Measurements from ENCODE around the gene NUDCD3.

Gene NUDCD3

DNA sequence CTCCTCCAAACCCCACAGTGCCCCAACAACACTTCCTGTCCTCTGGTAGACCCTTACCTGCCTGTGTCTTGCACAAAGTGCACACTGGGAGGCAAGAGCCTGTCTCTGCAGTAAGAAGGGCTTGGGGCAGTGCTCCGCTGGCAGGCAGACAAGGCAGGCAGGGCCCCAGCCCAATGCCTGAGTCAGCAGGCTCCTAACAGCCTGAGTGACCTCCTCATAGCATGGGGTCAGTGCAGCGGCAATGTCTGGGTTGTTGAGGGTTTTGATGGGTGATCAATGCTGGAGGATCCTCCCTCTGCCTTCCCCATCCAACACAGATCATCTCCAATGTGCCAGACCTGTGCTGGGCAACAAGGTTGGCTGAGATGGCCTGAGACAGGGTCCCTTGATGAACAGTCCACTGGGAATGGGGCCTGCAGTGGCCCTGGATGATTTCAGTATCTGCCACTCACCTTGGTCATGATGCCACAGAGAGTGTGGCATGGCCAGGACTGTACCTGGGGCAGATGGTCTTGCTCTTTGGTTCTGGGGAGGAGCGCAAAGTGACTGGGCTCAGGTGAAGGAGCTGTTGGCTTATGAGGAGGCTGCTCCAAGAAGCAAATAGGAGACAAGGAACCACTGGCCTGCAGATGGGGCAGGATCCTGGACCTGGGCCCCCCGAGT is 109.5 kb downstream of the NUDCD3 start:
- no peak for DNase-seq

DNA sequence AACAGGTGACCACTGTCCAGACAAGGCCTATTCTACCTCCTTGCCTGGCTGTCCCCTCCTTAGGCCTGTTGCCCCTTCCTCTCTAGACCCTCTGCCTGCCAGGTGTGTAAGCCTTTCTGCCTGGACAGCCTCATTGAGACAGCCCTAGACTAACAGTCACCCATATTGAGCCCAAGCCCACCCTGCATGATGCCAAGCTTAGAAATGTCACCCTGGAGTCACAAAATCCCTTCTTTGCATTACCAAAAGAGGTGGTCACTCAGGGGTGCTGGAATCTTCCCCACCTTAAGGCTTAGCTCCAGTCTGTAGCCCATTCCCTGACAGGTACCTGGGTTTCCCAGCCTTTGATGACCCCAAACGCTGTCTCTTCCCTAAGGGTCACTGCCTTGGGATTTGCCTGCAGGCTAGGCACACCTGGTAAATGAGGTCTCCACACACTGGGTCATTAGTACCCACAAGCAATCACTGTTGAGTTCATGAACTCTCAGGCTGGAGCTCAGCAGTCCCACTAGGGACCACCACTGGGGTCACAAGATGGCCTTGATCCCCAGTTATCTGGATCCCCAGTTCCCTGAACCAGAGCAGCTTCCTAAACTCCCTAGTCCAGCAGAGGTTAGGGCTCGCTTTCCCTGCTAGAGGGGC is 110.1 kb downstream of the NUDCD3 start:
- no peak for DNase-seq

DNA sequence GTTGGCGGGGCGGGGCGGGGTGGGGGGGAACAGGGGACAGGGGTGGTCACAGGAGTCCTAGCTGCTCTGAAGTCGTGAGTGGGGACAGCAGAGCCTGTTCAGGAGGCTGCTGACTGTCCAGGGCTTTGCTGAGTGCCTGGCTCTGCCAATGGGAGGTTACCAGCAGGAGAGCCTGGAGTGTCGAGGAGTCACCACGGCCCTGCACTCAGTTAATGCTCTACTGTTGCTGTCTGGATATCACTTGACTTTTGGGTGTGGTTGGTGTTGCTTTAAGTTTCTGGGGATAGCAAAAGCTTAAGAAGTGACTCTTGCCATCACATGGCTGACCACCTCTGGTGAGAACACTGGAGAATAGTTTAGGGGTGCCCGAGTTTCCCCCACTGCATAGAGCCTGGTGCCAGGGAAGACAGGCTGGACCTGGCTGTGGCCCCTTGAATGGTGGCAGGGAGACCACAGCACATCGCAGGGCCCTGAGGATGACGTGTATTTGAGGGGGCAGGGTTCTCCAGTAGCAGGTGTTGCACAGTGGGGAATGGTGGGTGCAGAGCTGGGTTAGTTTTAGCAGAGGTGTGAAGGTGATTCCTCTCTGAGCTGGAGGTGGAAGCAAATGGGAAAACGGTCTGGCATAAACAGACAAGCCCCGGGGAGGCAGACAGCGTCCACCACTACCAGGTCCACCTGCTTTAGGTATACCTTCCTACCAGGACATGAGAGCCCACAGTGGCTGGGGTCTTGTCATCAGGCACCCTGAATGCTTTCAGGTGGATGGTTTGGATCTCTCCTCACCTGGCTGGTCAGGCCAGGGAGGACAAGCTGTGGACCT is 110.9 kb downstream of the NUDCD3 start:
- no peak for DNase-seq

DNA sequence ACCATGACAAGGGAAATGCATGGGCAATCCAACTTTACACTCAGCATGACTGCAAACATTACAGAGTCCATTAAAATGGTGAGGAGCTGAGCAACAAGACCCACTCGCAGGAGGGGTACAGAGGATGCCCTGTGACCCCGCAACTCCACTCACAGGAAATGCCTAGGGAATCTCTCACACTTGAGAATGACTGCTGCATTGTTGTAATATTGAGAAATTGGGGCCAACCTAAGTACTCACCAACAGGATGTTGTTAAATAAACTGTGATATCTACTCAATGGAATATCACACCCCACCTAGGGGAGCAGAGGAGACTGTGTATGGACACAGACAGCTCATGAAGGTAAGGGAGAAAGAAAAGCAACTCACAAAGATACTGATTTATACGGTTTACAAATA is 111.7 kb downstream of the NUDCD3 start:
- no peak for DNase-seq

DNA sequence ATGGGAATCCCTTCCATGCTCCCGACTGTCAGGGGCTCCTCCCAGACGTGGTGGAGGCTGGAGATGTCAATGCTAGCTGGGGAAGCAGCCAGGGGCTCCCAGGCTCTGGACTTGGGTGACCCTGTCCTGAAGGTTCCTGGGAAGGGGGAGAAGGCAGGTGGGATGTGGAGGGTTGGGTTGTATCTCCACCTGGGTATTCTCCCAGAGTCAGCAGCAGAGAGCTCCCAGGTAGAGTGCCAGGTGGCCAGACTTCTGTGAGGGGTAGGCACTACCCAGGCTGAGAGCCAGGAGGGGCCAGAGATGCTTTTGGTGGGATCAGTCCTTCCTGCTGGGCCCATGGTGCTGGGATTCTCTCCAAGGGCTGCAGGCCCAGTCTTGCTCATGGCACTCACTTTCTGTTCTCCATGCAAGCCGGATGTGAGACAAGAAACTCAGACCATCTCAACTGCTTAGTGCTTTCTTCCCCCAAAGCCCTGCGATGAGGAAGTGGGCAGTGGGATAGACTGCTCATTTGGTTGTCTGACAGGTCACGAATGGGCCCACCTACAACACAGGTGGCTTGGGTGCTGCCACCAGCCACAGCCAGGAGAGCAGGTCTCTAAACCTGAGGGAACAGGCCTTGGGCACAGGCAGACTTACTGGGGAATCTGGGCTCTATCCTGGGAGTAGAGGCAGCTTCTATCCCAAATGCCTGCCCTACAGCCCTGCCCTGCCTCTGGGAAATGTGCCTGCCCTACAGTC is 112.6 kb downstream of the NUDCD3 start:
- no peak for DNase-seq

DNA sequence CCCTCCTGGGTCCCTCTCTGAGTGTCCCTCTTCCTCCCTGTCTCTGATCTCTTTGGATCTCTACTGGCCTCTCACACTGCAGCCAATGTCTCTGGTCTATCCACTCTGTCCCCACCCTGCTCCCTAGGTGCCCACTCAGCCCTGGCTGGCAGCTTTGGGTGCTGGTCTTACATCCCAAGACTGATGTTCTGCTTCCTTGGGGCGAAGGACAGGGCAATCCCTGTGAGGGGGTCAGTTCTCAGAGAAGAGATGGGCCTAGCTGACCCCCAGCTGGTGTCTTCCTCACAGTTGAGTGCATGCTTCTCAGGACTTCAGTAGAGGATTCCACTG is 113.4 kb downstream of the NUDCD3 start:
- no peak for DNase-seq

DNA sequence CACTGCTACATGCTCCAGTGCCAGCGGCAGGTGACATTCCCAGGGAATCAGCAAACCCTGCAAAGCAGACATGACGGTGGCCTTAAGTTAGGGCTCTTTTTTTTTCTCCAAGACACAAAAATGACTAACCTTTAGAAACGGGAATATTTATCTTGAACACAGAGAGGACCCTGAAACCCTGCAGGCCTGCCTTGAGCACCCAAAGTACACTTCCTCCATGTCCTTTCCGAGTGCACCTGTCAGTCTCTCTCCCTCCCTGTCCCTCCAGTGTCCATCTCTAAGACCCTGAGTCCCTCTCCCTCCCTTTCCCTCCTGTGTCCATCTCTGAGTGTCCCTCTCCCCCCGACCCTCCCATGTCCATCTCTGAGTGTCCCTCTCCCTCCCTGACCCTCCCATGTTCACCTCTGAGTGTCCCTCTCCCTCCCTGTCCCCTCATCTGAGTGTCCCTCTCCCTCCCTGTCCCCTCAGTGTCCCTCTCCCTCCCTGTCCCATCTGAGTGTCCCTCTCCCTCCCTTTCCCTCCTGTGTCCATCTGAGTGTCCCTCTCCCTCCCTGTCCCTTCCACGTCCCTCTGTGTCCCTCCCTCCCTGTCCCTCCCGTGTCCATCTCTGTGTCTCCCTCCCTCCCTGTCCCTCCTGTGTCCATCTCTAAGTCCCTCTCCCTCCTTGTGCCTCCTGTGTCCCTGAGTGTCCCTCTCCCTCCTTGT is 113.9 kb downstream of the NUDCD3 start:
- DNase-seq: no peak

DNA sequence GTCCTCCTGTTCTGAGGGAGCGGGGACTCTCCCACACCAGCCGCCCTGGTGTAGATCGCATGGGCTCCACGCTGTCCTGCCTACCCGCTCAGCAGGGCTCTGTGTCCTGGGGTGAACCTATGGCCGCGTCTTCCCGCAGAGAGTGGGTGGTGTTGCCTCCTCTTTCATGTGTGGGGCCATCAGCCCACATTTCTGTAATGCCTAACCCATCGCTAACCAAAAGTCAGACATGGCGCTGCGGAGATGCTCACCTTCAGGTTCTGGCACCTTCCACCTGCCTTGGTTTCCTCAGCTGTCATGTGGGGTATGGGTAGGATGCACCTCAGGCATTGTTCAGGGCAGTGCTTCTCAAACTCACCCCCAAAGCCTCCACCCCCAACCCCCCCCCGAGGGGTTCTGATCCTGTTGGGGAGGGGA is 114.5 kb downstream of the NUDCD3 start:
- no peak for DNase-seq

DNA sequence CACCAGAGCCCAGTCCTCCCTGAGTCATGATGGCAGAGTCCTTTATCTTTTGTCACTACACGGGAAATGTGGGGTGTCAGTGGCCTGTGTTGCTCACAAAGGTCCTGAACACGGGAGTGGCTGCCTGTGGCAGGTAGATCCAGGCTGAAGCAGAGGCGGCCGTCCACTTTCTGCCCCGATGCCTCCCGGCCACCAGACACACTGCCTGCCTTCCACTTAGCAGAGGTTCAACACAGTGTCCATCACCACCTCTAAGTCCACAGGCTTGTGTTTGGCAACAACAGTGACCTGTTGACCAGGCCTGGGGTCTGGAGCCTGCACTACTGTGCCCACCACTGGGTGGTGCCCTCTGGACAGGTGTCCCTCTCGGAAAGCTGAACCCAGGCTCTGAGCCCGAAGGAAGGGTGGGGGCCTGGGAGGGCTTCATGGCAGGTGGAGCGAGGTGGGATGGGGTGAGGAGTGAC is 115.2 kb downstream of the NUDCD3 start:
- DNase-seq: no peak

DNA sequence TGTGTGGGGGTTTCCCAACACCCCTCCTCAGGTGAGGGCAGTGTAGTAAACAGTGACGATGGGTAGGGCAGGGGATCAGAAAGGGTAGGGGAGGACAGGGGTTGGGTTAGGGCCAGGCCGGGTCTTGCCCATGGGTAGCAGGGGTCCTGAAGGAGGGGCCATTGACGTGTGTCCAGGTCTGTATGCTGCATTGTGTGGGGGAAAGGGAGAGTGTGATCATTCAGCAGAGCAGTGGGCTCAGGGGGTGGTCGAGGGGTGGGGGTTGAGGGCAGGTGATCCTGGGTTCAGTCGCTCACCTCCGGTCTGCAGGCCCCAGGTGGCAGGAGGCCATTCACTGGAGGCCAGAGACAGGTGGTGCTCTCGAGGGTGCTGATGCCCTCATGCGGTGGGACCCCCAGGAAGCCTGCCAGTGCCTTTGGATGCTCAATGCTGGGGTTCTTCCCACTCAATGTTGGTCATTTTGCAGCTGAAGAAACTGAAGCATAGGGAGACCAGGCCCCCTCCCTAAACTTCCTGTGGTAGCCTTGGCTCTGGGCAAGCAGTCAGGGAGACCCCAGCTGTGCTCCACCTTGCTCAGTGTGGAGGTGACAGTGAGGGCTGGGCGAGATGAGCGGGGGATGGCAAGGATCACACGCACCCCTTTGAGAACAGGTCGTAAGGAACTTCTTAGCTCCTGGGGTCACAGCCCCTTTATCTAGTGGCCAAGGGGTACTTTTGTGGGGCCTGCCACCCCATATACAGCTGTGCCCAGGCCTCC is 116.3 kb downstream of the NUDCD3 start:
- DNase-seq: no peak

DNA sequence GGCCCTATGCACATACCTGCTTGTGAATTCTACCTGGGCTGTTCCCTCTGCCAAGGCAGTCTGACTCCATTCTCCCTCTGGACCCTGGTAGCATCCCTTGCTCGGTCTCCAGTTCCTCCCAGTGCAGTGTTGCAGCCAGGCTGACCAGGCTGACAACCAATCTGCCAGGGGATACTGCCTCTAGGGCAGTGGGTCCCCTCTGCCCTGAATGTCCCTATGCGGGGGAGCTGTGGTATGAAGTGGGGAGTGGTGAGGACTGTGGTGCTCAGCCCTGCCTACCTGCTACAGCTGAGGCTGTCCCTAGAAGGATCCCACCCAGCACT is 117.1 kb downstream of the NUDCD3 start:
- DNase-seq: no peak

DNA sequence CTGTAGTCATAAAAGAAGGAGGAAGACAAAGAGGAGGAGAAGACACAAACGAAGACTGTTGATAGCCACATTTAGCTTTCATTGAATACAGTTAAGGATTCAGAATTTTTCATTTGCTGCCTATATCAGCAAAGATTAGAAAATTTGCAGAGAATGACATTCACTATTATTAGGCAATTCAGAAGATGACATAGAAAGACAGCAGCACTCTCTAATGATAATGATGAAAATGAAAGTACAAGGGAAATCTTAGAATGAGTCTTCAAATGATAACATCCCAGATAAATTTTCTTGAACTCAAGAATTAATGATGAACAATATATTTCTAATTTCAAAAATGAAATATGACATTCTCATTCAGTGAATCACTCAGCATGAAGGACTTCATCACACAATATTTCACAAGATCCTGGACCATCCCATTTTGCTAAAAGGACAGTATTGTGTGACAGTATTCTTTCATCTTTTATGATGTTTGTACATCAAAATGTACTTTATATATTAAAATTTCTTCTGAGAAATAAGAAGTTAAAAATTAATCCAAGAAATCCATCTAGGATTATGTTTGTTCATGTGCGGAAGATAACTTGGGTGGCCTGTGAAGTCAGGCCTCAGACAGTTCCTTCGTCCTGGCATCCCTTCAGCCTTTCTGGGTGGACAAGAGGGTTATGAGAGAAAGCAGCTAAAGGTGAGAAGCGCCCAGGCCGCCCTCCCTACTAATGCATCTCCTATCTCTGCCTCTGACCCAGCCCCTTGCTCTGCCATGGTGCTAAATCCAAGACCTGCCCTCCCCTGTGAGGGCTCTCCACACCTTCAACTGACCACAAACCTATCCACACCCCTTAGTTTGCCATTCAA is 117.7 kb downstream of the NUDCD3 start:
- no peak for DNase-seq

DNA sequence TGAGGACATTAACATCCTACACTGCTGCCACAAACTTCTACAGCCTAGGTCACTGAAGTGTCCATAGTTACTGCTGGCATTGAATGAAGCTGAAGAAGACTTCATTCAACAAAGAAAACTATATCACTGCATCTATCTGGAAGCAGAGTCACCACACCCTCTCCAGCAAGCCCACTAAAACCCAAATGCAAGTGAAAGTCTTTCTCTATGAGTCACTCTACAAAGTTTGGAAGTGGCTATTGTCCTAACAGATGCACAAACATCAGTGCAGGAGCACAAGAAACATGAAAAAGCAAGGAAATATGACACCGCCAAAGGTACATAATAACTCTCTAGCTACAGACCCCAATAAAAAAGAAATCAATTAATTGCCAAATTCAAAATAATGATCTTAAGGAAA is 121.6 kb downstream of the NUDCD3 start:
- no peak for DNase-seq

DNA sequence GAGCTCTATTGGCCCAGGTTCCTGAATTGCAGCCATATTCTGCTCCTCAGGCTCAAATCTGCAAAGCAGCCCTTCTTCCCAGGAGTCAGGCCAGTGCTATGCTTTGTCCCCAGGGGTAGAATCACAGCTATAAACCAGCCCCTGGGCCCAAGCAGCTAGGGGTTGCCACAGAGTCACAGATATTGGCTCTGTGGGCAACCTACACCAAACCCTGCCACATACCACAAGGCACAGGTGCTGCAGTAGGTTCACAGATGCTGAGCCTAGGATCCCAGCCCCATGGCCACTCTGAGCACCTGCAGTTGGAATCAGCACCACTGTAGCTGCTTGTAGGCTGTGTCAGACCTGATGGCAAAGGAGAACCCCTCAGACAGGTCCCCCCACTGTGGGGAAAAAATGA is 122.0 kb downstream of the NUDCD3 start:
- no peak for DNase-seq

DNA sequence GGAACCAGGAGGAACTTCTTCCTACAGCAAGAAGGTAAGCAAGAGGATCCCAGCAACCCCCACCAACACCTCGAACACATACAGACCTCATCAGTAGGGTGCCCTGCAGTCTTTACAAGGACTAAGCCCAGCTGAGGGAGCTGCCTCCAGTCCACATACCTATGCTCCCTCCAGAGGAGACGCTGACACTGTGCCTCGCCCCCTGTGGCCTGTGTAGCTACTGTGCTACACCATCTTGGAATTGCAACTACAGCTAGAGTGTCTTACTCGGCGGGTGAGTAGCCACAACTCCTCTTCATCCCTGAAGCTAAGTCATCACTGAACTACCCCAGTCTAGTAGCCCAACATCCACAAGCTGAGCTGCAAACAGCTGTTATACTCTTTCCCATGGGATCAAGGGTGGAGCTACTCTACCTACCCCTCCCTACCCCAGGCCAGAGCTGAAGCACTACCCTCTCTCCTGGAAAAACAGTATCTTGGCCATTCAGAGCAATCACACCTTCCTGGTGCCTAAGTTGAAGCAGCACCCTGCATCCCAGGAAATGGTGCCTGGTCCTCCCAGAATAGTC is 122.9 kb downstream of the NUDCD3 start:
- DNase-seq: no peak

DNA sequence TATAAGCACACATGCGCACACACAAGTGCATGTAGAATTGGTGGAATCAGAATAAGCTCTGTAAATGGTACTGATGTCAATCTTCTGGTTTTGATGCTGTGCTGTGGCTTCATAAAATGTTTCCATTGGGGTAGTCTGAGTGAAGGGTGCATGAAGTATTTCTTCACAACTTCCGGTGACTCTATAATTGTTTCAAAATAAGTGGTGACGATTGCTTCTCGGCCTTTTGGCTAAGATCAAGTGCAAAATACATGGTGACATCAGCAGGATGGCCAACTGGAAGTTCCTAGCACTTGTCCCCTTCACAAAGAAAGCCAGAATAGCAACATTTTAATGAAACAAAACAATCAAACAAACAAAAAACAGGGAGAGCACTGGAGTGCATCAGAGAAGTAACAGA is 123.5 kb downstream of the NUDCD3 start:
- no peak for DNase-seq

DNA sequence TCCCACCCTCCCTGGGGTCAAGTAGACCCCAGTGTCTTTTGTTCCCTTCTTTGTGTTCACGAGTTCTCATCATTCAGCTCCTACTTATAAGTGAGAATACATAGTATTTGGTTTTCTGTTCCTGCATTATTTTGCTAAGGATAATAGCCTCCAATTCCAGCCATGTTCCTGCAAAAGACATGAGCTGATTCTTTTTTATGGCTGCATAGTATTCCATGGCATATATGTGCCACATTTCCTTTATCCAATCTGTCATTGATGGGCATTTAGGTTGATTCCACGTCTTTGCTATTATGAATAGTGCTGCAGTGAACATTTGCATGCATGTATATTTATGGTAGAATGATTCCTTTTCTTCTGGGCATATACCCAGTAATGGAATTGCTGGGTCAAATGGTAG is 136.8 kb downstream of the NUDCD3 start:
- DNase-seq: no peak

DNA sequence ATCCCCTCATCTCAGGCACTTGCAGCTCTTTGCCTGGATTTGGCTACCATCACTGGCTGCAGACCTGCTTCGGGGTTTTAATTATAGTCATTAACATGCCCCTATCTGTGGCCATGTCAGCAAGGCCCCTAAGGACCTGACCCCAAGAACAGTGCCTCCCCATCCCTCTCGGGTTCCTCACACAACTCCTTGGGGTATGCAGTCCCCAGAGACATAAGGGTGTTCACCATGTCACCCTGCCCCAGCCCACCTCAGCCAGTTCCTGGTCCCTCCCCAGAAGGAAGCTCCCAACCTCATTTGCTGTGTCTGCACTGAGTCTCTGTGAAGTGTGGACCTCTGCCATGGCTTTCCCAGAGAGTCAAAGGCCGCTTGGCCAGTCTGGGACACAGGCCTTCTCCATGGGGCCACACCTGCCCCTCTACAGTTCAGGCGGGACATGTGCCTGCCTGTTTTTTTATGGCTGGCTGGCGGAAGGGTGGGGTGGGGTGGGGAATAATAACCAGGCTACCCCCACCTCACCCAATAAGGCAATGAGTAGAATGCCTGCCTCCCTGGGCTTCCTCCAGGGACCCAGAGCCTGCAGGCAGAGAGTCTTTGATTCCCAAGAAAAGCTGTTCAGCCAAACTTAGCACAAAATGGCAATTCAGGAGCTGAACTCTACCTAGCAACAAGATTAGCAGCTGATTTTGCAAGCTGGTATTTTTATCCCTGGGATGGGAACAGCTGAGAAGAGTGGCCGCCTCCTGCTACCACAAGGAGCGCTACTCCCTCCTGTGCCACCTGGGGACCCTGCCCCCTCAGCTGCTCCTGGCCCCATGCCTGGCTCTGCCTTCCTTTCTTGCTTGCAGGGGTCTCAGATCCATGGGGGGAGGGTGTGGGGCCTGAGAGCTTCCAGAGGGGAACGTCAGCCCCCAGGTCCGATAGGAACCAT is 141.3 kb downstream of the NUDCD3 start:
- DNase-seq: no peak

DNA sequence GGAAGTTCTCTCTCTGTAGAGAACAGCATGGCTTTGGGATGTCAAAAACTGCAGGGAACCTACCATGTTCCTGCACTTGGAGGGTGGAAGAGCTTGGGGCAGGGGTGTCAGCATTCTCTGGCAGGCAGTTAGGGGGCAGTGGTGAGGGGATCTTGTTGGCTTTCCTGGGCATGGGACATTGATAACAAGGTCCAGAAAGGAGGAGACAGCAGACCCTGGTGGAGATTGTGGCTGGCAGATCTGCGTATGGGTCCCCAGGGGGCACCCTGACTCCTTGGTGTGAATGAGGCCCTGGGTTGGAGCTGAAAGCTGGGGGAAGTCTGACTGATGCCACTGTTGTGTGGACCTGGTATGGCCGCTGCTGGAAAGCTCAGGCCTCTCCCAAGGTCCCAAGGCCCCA is 142.2 kb downstream of the NUDCD3 start:
- no peak for DNase-seq

Data from KG1 (cell line).